Uterus (tissue), 2 donors: ENCODE data around the gene BTBD3.

ENCODE experiments used
- CTCF ChIP-seq, 4 experiments: fragments of 200-600 bp in 2 of 4; fragments of 450-650 bp in 2 of 4; sonication (generic) in 2 of 4; IDR thresholded peaks; one replicate each; pipeline ENCODE4 v1.5.1; 2016 to 2019; ENCODE audit warnings: antibody characterized with exemption in 4 of 4, mild to moderate bottlenecking in 2 of 4, moderate library complexity in 1 of 4
- POLR2A ChIP-seq, 2 donors: fragments of 450-650 bp; IDR thresholded peaks; one replicate each; pipeline ENCODE4 v1.6.1; 2016; ENCODE audit warnings: antibody characterized with exemption in 2 of 2, mild to moderate bottlenecking in 1 of 2, moderate library complexity in 1 of 2

GRCh38 chr20:11948806-11949205 lies 31.1 kb downstream of the BTBD3 start:
- no peak for TF ChIP-seq POLR2A (IDR thresholded peaks at IDR 0.05)
- TF ChIP-seq CTCF (IDR thresholded peaks at IDR 0.05): no peak
